ENCODE results near the gene AUTS2. TPM values are rescaled to one million over a fixed set of nuclear protein-coding genes. Genes with fewer than 3 reads are reported as not detected.
A peak's percentile ranks its signal among the peaks of the same experiment; 100 is the strongest.

AUTS2 gene
- total RNA-seq, 1 experiment from 2014 or later, result 2.2 TPM

GRCh38 chr7:69743436-69743835 is 145.2 kb downstream of the AUTS2 start:
- no peaks in the 10 kb centered on the region for H3K36me3 ChIP-seq
- no peak overlapping the region for H3K4me3 ChIP-seq
- H3K27me3 ChIP-seq, result no peaks in the 10 kb centered on the region
- H3K9me3 ChIP-seq, result no peaks in the 10 kb centered on the region
- DNase-seq, result no peak

- Histone ChIP-seq H3K36me3 (no peaks in the 10 kb centered on the region), H3K27me3 (no peaks in the 10 kb centered on the region), H3K4me3 (no peak overlapping the region), H3K9me3 (no peaks in the 10 kb centered on the region)
- no peak for DNase-seq
Measured at GRCh38 chr7:69744026-69744425, 145.8 kb downstream of the AUTS2 start.

GRCh38 chr7:69746383-69746782 is 148.1 kb downstream of the AUTS2 start:
- no peaks in the 10 kb centered on the region for H3K9me3 ChIP-seq
- DNase-seq, result no peak
- H3K36me3 ChIP-seq, result no peaks in the 10 kb centered on the region
- no peak overlapping the region for H3K4me3 ChIP-seq
- H3K27me3 ChIP-seq, result no peaks in the 10 kb centered on the region

- DNase-seq, result no peak
- H3K4me3 ChIP-seq, result no peak overlapping the region
- H3K27me3 ChIP-seq, result no peaks in the 10 kb centered on the region
- no peaks in the 10 kb centered on the region for H3K36me3 ChIP-seq
- H3K9me3 ChIP-seq, result no peaks in the 10 kb centered on the region
Measured at GRCh38 chr7:69747144-69747543, 148.9 kb downstream of the AUTS2 start.

- Histone ChIP-seq H3K27me3 (no peaks in the 10 kb centered on the region), H3K4me3 (no peak overlapping the region), H3K9me3 (no peaks in the 10 kb centered on the region), H3K36me3 (no peaks in the 10 kb centered on the region)
- no peak for DNase-seq
Measured at GRCh38 chr7:69748530-69748929, 150.3 kb downstream of the AUTS2 start.

DNA sequence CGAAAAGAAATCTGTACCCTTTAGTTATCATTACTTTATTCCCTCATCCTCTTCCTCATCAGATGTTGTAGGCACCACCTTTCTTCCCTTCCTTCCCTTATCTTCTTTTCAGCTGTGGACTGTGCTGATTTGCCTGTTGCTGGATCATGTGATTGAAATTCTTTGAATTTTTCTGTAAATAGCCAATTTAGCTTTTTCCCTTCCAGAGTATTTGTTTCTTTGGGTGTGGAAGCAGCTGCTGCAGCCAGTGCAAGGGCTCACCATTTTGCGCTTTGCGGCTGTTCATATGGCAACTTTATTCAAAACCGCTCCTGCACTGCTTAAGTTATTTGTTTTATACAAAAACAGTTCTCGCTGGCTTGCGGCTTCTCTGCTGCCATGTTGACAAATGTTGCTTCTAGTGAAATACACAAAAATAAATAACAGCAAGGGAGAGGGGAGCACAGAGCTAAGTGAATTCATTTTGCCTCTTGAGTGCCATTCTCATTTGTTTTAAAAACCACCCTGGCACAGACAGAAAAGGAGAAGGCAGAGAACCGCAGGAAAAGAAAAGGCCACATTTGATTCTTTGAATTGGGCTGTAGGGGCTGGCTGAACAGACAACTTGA is 151.2 kb downstream of the AUTS2 start:
- Histone ChIP-seq H3K27me3 (no peaks in the 10 kb centered on the region), H3K9me3 (no peaks in the 10 kb centered on the region), H3K36me3 (no peaks in the 10 kb centered on the region), H3K4me3 (no peak overlapping the region)
- DNase-seq, result no peak

DNA sequence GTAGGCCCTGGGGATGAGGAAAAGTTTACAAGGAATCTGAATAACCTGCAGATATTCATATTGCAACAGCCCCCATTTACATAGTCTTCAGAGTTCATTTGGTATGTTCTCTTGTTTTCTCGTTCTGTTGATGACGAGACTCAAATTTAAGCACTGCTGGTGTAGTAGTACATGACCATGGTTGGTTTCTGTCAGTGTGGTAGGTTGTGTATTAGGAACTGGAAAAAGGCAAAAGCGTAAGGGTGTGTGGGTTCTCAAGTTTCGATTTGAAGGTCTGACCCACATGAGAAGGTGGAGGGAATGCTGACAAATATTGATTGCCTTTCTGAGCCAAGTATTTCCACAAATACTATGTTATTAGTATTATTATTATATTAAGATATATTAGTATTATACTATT is 151.7 kb downstream of the AUTS2 start:
- H3K36me3 ChIP-seq, result no peaks in the 10 kb centered on the region
- H3K27me3 ChIP-seq, result no peaks in the 10 kb centered on the region
- no peak for DNase-seq
- no peaks in the 10 kb centered on the region for H3K9me3 ChIP-seq
- no peak overlapping the region for H3K4me3 ChIP-seq

DNA sequence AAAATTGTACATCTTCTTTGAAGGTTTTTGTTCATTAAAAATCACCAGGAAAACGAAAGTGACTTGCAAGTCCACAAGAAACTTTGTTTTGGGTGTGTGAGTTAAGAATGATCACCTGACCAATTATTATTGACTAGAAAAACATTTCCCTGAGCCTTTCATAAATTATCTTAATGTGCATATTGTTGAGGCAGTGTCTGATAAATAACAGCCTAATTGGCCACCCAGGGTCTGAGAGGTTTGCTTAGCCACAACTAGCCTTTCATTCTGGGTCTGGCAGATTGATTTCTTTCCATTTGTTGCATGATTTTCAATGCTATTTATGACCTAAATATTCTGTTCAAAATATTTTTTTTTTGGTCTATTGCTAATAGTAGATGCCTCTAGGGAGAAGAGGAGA is 152.8 kb downstream of the AUTS2 start:
- Histone ChIP-seq H3K36me3 (no peaks in the 10 kb centered on the region), H3K4me3 (no peak overlapping the region), H3K9me3 (no peaks in the 10 kb centered on the region), H3K27me3 (no peaks in the 10 kb centered on the region)
- no peak for DNase-seq

DNA sequence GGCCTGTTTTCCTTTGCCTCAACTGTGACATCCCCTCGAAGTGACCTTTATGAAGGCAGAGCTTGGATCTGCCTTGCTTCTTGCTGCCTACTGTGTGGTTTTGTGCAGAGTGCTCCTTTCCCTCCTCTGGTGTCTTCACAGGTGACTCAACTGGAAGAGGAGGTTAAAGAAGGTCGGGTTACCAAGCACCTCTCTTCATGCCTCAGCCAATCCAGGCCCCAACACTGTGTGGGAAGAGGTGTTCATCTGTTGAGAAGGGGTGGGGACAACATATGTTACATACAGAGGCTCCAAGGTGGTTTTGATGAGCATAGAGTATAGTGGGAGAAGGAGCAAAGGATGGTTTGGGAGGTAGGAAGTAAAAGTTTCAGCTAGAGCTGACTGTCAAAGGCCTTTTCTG is 155.7 kb downstream of the AUTS2 start:
- Histone ChIP-seq H3K27me3 (no peaks in the 10 kb centered on the region), H3K9me3 (no peaks in the 10 kb centered on the region), H3K36me3 (no peaks in the 10 kb centered on the region; the same call in 1 of the 2 replicates), H3K4me3 (no peak overlapping the region)
- no peak for DNase-seq

DNA sequence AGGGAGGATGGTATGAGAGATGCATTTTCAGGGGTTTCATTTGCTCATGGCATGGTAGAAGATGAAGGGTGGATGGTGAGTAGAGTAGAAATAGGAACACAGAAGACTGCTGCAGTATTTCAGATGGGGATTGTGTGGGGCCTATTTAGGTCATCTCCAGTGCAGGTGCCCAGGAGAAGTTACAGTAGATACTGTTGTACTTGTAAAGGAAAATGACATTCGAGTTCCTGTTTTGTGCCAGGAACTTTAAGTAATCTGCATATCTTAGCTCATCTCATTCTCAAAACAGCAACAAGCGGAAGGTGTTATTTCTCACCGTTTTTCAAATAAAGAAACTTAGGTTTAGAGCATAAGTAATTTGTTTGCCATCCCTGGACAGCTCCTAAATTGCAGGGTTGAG is 156.2 kb downstream of the AUTS2 start:
- H3K27me3 ChIP-seq, result no peaks in the 10 kb centered on the region
- no peak for DNase-seq
- no peak overlapping the region for H3K4me3 ChIP-seq
- no peaks in the 10 kb centered on the region; the same call in 1 of the 2 replicates for H3K36me3 ChIP-seq
- no peaks in the 10 kb centered on the region for H3K9me3 ChIP-seq

GRCh38 chr7:69756235-69756634 is 158.0 kb downstream of the AUTS2 start:
- H3K27me3 ChIP-seq, result no peaks in the 10 kb centered on the region
- no peak for DNase-seq
- H3K4me3 ChIP-seq, result no peak overlapping the region
- H3K36me3 ChIP-seq, result no peaks in the 10 kb centered on the region; the same call in 1 of the 2 replicates
- H3K9me3 ChIP-seq, result no peaks in the 10 kb centered on the region

GRCh38 chr7:69757528-69757927 is 159.3 kb downstream of the AUTS2 start:
- no peak overlapping the region for H3K4me3 ChIP-seq
- H3K27me3 ChIP-seq, result no peaks in the 10 kb centered on the region
- DNase-seq, result no peak
- no peaks in the 10 kb centered on the region for H3K9me3 ChIP-seq
- H3K36me3 ChIP-seq, result no peaks in the 10 kb centered on the region; the same call in 1 of the 2 replicates

DNA sequence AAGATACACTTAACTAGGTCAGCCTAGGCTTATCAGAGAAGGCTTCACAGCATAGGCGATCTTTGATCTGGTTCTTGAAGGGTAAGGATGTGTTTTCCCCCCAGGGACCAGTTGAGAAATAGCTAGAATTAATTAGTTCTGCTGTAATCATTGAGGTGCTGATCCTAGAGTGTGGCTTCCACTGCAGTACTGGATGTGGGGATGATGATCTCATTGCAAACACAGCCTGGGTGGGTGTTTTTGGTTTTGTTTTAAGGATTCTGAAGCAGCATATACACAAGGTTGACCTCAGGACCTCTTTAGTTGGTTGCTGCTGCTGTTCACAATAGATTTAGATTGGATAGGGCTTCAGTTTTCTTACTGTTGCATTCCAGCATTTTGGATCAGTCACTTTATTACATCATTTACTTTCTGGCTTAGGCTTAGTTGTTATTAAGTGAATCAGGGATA is 159.7 kb downstream of the AUTS2 start:
- peak; percentile 12 for DNase-seq
- H3K4me3 ChIP-seq, result no peak overlapping the region
- H3K36me3 ChIP-seq, result no peaks in the 10 kb centered on the region; the same call in 1 of the 2 replicates
- H3K9me3 ChIP-seq, result no peaks in the 10 kb centered on the region
- H3K27me3 ChIP-seq, result no peaks in the 10 kb centered on the region

DNA sequence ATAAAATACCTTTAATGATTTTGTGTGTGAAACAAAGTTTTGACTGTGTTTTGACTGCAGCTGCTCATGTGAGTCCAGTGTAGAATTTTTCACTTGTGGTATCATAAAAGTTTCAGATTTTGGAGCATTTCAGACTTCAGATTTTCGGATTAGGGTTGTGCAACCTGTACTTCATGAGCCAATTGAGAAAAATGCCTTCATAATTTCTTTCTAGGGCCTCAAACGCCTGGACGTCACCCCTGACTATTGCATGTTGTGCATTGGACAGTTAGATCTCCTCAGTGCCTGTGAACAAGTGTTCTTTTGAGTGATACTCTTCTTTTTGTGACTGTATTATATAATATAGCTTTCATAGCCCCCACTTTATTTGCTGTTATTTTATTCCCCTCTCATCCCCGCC is 161.1 kb downstream of the AUTS2 start:
- no peaks in the 10 kb centered on the region; the same call in 1 of the 2 replicates for H3K36me3 ChIP-seq
- DNase-seq, result no peak
- no peaks in the 10 kb centered on the region for H3K9me3 ChIP-seq
- no peak overlapping the region for H3K4me3 ChIP-seq
- H3K27me3 ChIP-seq, result no peaks in the 10 kb centered on the region

DNA sequence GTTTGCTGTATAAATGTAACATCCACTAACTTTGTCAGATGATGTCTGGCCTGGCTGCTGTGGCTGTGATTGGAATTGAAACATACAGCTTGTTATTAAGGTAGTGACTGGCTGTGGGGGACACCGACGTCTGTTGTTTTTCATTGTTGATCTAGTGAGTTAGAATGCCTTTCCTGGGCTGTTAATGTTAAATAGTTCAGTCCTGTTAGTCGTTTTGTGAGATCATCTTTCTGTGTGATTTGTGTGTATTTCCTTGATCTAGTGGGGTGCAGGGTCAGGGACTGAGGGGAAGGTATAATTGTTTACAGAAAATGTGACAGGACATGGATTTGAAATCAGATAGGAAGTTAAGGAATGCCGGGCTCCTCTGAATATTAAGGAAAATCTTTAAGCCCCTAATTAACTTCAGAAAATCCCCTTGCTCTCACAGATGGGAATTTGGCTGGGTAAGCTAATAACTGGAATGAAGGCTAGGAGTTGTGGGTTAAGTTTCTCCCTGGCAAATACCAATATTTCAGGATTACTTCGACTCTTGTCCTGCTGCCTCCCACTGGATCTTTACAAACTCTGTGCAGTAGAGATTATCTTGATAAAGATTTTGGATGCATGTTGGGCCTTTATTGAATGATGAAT is 163.1 kb downstream of the AUTS2 start:
- Histone ChIP-seq H3K27me3 (no peaks in the 10 kb centered on the region), H3K9me3 (no peaks in the 10 kb centered on the region), H3K4me3 (no peak overlapping the region), H3K36me3 (no peaks in the 10 kb centered on the region; the same call in 1 of the 2 replicates)
- no peak for DNase-seq

- Histone ChIP-seq H3K4me3 (no peak overlapping the region), H3K9me3 (no peaks in the 10 kb centered on the region), H3K36me3 (no peaks in the 10 kb centered on the region), H3K27me3 (no peaks in the 10 kb centered on the region)
- DNase-seq, result no peak
Measured at GRCh38 chr7:69762821-69763352, 164.6 kb downstream of the AUTS2 start.

DNA sequence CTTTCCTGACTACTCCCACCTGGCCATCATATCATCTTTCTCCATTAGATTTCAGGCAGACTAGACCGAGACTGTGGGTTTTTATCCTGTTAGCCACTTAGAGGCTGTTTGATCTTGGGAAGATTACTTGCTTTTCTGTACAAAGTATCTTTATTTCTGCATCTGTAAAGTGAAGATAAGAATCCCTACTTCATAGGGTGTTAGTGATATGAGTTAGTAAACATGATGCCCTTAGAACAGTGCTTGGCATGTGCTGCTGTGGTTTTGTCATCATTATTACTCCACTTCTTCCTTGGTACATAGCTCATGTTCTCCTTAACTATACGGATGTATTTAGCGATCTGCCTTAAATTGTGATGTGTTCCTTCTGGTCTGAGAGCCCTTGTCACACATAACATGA is 165.2 kb downstream of the AUTS2 start:
- no peaks in the 10 kb centered on the region for H3K27me3 ChIP-seq
- DNase-seq, result no peak
- H3K4me3 ChIP-seq, result no peak overlapping the region
- H3K36me3 ChIP-seq, result no peaks in the 10 kb centered on the region
- no peaks in the 10 kb centered on the region for H3K9me3 ChIP-seq

GRCh38 chr7:69764147-69764546 is 165.9 kb downstream of the AUTS2 start:
- Histone ChIP-seq H3K27me3 (no peaks in the 10 kb centered on the region), H3K4me3 (no peak overlapping the region), H3K9me3 (no peaks in the 10 kb centered on the region), H3K36me3 (no peaks in the 10 kb centered on the region)
- no peak for DNase-seq

Data from MG63 (cell line).